ENCODE results near the gene CRADD.

- TF ChIP-seq CTCF (IDR thresholded peaks at IDR 0.05): no peak
- TF ChIP-seq EP300 (IDR thresholded peaks at IDR 0.05): no peak
Observed at GRCh38 chr12:93901739-93902138, 224.6 kb downstream of the CRADD start.

Measured in suprapubic skin (tissue), 3 donors.